GM23338 (cell line): ENCODE results near the gene TMEM59L. TPM values are rescaled to one million over a fixed set of nuclear protein-coding genes. Genes with fewer than 3 reads are reported as not detected.

Experiments used
- ATAC-seq: fragments of 200-7000 bp; cut with Tn5 transposase; 3 replicates; pipeline ENCODE4 v1.9.1; 2020
- DNase-seq: peaks from one replicate; pipeline ENCODE4 v3.0.0-alpha.2; 2015; ENCODE audit warnings: low spot score
- H2AFZ ChIP-seq: fragments of 200-600 bp; sonication (generic); 2 replicates; pipeline ENCODE4 v1.8.0; 2016; ENCODE audit warnings: antibody characterized with exemption, mild to moderate bottlenecking, moderate library complexity
- H3F3A ChIP-seq: fragments of 200-600 bp; sonication (generic); replicated peaks from 2 replicates; pipeline ENCODE4 v1.8.0; 2017; ENCODE audit warnings: antibody characterized with exemption, mixed run types, low read depth
- H3K27ac ChIP-seq: fragments of 200-600 bp; sonication (generic); 2 replicates; pipeline ENCODE4 v1.6.1; 2016; ENCODE audit warnings: low read depth
- H3K27me3 ChIP-seq: fragments of 200-600 bp; sonication (generic); 2 replicates; pipeline ENCODE4 v1.8.0; 2016; ENCODE audit warnings: mild to moderate bottlenecking, mixed run types, moderate library complexity; ENCODE audit not compliant: insufficient read depth
- H3K36me3 ChIP-seq: fragments of 200-600 bp; sonication (generic); 2 replicates; pipeline ENCODE4 v1.8.0; 2016; ENCODE audit warnings: mild to moderate bottlenecking; ENCODE audit not compliant: insufficient read depth
- H3K4me1 ChIP-seq: fragments of 200-600 bp; sonication (generic); 2 replicates; pipeline ENCODE4 v1.8.0; 2016; ENCODE audit warnings: mild to moderate bottlenecking, moderate library complexity; ENCODE audit not compliant: insufficient read depth
- H3K4me2 ChIP-seq: fragments of 200-600 bp; sonication (generic); 2 replicates; pipeline ENCODE4 v1.7.1; 2017; ENCODE audit warnings: mixed run types
- H3K4me3 ChIP-seq: fragments of 200-600 bp; sonication (generic); 2 replicates; pipeline ENCODE4 v1.6.1; 2016; ENCODE audit warnings: mixed run types
- H3K79me2 ChIP-seq: fragments of 200-600 bp; sonication (generic); replicated peaks from 2 replicates; pipeline ENCODE4 v1.8.0; 2017; ENCODE audit warnings: mild to moderate bottlenecking; ENCODE audit not compliant: insufficient read depth
- H3K9me2 ChIP-seq: fragments of 200-600 bp; sonication (generic); 2 replicates; pipeline ENCODE4 v1.8.0; 2017; ENCODE audit not compliant: insufficient read depth
- H4K20me1 ChIP-seq: fragments of 200-600 bp; sonication (generic); replicated peaks from 2 replicates; pipeline ENCODE4 v1.8.0; 2017; ENCODE audit warnings: mild to moderate bottlenecking; ENCODE audit not compliant: insufficient read depth
- H3K27ac Mint-ChIP-seq: 2 replicates; pipeline ENCODE4 v1.8.0; 2020; ENCODE audit warnings: inconsistent platforms, mild to moderate bottlenecking, moderate library complexity, mixed read lengths
- H3K27me3 Mint-ChIP-seq: 3 replicates; pipeline ENCODE4 v1.8.0; 2022; ENCODE audit warnings: low read depth, mild to moderate bottlenecking, moderate library complexity, mixed read lengths, inconsistent platforms; ENCODE audit not compliant: insufficient read depth, poor library complexity
- H3K36me3 Mint-ChIP-seq: 3 replicates; pipeline ENCODE4 v1.8.0; 2021; ENCODE audit warnings: low read depth, mild to moderate bottlenecking, inconsistent platforms, moderate library complexity, mixed read lengths
- H3K4me1 Mint-ChIP-seq: 3 replicates; pipeline ENCODE4 v1.8.0; 2020; ENCODE audit warnings: mild to moderate bottlenecking, inconsistent platforms, mixed read lengths
- H3K4me3 Mint-ChIP-seq: 3 replicates; pipeline ENCODE4 v1.8.0; 2021; ENCODE audit warnings: moderate library complexity, mild to moderate bottlenecking, inconsistent platforms, mixed read lengths
- H3K9me3 Mint-ChIP-seq: 3 replicates; pipeline ENCODE4 v1.8.0; 2020; ENCODE audit warnings: moderate library complexity, mild to moderate bottlenecking, inconsistent platforms, mixed read lengths
- EZH2 ChIP-seq: fragments of 200-600 bp; sonication (generic); IDR thresholded peaks from one replicate; pipeline ENCODE4 v1.8.0; 2017; ENCODE audit warnings: antibody characterized with exemption, mild to moderate bottlenecking, low read depth; ENCODE audit not compliant: unreplicated experiment
- EZH2phosphoT487 ChIP-seq: fragments of 200-600 bp; sonication (generic); IDR thresholded peaks from one replicate; pipeline ENCODE4 v1.8.1; 2018; ENCODE audit warnings: antibody characterized with exemption; ENCODE audit not compliant: unreplicated experiment
- POLR2AphosphoS5 ChIP-seq: IDR thresholded peaks from 2 replicates; pipeline ENCODE4 v1.6.1; 2016; ENCODE audit warnings: antibody characterized with exemption, low read depth
- REST ChIP-seq: IDR thresholded peaks from one replicate; pipeline ENCODE4 v1.6.1; 2018; ENCODE audit warnings: antibody characterized with exemption; ENCODE audit not compliant: unreplicated experiment
- ZNF114 ChIP-seq: fragments of 250-450 bp; sonication (Bioruptor Pico); IDR thresholded peaks from 2 replicates; pipeline ENCODE4 v1.5.0; 2020; ENCODE audit warnings: mild to moderate bottlenecking, moderate library complexity
- polyA plus RNA-seq: library from polyadenylated mRNA; unstranded; fragments of >200 nt; fragmentation: Nextera tagmentation; extraction: Ambion mirVana; gene quantifications from 2 replicates; pipeline ENCODE4 v1.2.1, GENCODE V29; 2016
- total RNA-seq: library from RNA; depleted of rRNA; stranded (reverse); fragments of >200 nt; shearing (Covaris generic); gene quantifications from 2 replicates; pipeline ENCODE4 v1.2.3, GENCODE V29; 2014
- TF ChIP-seq, protein P1 (sequence below): fragments of 250-450 bp; sonication (Bioruptor Pico); IDR thresholded peaks from 2 replicates; pipeline ENCODE4 v1.5.0; 2020; ENCODE audit warnings: mild to moderate bottlenecking, moderate library complexity
- TF ChIP-seq, protein P2 (sequence below): IDR thresholded peaks from 2 replicates; pipeline ENCODE4 v1.6.1; 2016; ENCODE audit warnings: antibody characterized with exemption

TMEM59L gene
- total and polyA plus RNA-seq, 2 experiments from 2014 or later, result 9.8 to 15.7 TPM

DNA sequence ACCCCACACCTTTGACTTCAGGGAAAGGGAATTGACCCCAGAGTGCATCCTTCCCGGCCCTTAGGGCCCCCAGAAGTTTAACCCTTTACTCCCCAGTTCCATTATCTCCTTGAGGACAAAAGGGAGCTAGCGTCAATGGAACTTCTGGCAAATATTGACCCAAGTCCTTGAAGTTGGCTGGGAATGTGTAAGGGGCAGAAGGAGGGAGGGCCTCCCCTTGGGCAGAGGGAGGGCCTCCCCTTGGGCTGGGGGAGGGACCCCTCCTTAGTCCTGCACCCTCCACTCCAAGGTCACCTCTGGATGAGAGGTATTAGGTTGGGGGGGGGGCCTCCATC, 3.0 kb upstream of the TMEM59L start (continued):
- TF ChIP-seq, protein P1, sequence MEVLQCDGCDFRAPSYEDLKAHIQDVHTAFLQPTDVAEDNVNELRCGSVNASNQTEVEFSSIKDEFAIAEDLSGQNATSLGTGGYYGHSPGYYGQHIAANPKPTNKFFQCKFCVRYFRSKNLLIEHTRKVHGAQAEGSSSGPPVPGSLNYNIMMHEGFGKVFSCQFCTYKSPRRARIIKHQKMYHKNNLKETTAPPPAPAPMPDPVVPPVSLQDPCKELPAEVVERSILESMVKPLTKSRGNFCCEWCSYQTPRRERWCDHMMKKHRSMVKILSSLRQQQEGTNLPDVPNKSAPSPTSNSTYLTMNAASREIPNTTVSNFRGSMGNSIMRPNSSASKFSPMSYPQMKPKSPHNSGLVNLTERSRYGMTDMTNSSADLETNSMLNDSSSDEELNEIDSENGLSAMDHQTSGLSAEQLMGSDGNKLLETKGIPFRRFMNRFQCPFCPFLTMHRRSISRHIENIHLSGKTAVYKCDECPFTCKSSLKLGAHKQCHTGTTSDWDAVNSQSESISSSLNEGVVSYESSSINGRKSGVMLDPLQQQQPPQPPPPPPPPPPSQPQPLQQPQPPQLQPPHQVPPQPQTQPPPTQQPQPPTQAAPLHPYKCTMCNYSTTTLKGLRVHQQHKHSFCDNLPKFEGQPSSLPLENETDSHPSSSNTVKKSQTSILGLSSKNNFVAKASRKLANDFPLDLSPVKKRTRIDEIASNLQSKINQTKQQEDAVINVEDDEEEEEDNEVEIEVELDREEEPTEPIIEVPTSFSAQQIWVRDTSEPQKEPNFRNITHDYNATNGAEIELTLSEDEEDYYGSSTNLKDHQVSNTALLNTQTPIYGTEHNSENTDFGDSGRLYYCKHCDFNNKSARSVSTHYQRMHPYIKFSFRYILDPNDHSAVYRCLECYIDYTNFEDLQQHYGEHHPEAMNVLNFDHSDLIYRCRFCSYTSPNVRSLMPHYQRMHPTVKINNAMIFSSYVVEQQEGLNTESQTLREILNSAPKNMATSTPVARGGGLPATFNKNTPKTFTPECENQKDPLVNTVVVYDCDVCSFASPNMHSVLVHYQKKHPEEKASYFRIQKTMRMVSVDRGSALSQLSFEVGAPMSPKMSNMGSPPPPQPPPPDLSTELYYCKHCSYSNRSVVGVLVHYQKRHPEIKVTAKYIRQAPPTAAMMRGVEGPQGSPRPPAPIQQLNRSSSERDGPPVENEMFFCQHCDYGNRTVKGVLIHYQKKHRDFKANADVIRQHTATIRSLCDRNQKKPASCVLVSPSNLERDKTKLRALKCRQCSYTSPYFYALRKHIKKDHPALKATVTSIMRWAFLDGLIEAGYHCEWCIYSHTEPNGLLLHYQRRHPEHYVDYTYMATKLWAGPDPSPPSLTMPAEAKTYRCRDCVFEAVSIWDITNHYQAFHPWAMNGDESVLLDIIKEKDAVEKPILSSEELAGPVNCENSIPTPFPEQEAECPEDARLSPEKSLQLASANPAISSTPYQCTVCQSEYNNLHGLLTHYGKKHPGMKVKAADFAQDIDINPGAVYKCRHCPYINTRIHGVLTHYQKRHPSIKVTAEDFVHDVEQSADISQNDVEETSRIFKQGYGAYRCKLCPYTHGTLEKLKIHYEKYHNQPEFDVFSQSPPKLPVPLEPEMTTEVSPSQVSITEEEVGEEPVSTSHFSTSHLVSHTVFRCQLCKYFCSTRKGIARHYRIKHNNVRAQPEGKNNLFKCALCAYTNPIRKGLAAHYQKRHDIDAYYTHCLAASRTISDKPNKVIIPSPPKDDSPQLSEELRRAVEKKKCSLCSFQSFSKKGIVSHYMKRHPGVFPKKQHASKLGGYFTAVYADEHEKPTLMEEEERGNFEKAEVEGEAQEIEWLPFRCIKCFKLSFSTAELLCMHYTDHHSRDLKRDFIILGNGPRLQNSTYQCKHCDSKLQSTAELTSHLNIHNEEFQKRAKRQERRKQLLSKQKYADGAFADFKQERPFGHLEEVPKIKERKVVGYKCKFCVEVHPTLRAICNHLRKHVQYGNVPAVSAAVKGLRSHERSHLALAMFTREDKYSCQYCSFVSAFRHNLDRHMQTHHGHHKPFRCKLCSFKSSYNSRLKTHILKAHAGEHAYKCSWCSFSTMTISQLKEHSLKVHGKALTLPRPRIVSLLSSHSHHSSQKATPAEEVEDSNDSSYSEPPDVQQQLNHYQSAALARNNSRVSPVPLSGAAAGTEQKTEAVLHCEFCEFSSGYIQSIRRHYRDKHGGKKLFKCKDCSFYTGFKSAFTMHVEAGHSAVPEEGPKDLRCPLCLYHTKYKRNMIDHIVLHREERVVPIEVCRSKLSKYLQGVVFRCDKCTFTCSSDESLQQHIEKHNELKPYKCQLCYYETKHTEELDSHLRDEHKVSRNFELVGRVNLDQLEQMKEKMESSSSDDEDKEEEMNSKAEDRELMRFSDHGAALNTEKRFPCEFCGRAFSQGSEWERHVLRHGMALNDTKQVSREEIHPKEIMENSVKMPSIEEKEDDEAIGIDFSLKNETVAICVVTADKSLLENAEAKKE (CRISPR knock-in tag), result no peak
- TF ChIP-seq ZNF114 (CRISPR knock-in tag), result no peak
- TF ChIP-seq POLR2AphosphoS5, result no peak
- TF ChIP-seq REST, result no peak
- TF ChIP-seq, protein P2, sequence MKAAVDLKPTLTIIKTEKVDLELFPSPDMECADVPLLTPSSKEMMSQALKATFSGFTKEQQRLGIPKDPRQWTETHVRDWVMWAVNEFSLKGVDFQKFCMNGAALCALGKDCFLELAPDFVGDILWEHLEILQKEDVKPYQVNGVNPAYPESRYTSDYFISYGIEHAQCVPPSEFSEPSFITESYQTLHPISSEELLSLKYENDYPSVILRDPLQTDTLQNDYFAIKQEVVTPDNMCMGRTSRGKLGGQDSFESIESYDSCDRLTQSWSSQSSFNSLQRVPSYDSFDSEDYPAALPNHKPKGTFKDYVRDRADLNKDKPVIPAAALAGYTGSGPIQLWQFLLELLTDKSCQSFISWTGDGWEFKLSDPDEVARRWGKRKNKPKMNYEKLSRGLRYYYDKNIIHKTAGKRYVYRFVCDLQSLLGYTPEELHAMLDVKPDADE, result no peak

DNA sequence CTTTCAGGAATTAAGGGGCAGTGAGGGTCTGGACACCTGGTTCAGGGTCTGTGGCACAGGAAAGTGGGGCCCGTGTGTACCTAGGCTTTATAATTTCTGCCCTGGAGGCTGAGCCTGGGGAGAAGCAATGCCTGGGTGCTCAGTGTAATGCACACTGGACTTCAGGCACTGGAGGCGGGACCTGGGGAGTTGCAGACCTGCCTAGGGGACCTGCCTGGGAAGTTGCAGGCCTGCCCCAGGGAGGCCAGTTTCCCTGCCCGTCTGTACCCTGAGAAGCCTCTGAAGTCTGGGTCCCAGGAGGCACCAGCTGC, 2.5 kb upstream of the TMEM59L start:
- Mint-ChIP-seq H3K4me1 (peaks cover 42% of the 10 kb centered on the region), H3K36me3 (peaks cover 3% of the 10 kb centered on the region; the same call in 1 of the 3 replicates), H3K27ac (no peak overlapping the region), H3K4me3 (peak overlapping the region; percentile 23; the same call in 2 of the 3 replicates), H3K27me3 (peaks cover 81% of the 10 kb centered on the region), H3K9me3 (no peaks in the 10 kb centered on the region; the same call in 2 of the 3 replicates)
- ATAC-seq (peak; percentile 3), DNase-seq (no peak)
- Histone ChIP-seq H3K4me3 (peak overlapping the region; percentile 76), H3K27ac (no peak overlapping the region), H3F3A (peaks cover 25% of the 10 kb centered on the region), H3K36me3 (no peaks in the 10 kb centered on the region), H3K9me2 (no peaks in the 10 kb centered on the region), H3K4me2 (peak overlapping the region; percentile 94), H3K4me1 (peaks cover 53% of the 10 kb centered on the region), H2AFZ (no peak overlapping the region), H4K20me1 (no peaks in the 10 kb centered on the region), H3K27me3 (peaks cover 97% of the 10 kb centered on the region), H3K79me2 (no peaks in the 10 kb centered on the region)
- TF ChIP-seq EZH2, result peak; percentile 16
- no peak for TF ChIP-seq EZH2phosphoT487
